HG03139 (cell line): ENCODE results near the gene NKPD1.

Experiments
- ATAC-seq: cut with Tn5 transposase; IDR thresholded peaks from one replicate; pipeline ENCODE4 v1.9.1; 2021; ENCODE audit not compliant: unreplicated experiment

NKPD1 gene

DNA sequence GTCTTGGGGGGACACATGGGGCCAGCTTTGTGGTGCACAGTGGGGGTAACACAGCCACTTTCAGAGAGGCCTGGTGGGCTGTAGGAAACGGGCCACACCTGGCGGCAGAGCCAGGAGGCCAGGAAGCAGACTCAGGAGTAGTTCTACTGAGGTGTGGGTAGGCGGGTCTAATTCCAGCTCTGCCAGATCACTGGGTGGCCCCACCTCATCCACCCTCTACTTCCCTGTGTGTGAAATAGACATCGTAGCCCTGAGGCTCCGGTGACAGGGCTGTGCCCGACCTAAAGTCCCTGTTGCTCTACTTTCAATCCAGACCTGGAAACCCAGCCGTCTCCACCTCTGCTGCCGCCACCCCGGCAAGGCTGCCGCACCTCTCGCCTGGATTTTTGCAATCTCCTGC, 4.0 kb downstream of the NKPD1 start:
- ATAC-seq: no peak

DNA sequence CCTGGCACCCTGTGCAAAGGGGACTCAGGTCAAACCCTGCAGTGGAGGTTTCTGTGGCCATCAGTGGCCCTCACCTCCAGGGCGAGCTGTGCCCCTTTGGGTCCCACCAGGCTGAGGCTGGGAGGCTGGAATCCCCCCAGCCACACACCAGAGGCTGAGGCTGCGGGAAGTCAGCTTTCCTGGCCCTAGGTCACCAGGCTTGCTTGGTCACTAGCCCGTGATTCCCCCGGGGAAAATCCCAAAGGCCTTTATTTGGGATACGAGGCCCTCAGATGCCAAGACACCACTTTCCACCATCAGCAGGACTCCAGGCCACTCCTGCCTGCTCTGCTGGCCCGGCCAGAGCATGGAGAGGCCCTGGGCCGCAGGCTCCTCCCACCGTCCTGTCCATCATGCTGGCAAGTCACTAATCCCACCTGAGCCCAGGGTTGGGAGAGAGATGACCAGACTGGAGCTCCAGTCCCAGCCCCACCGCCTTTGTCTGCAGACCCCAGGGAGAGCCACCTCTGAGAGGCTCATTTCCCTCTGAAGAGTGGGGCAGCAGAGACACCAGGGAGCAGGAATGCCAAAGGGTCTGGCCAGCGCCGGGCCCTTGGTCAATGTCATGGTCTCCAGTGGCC, 4.7 kb downstream of the NKPD1 start:
- ATAC-seq: no peak

DNA sequence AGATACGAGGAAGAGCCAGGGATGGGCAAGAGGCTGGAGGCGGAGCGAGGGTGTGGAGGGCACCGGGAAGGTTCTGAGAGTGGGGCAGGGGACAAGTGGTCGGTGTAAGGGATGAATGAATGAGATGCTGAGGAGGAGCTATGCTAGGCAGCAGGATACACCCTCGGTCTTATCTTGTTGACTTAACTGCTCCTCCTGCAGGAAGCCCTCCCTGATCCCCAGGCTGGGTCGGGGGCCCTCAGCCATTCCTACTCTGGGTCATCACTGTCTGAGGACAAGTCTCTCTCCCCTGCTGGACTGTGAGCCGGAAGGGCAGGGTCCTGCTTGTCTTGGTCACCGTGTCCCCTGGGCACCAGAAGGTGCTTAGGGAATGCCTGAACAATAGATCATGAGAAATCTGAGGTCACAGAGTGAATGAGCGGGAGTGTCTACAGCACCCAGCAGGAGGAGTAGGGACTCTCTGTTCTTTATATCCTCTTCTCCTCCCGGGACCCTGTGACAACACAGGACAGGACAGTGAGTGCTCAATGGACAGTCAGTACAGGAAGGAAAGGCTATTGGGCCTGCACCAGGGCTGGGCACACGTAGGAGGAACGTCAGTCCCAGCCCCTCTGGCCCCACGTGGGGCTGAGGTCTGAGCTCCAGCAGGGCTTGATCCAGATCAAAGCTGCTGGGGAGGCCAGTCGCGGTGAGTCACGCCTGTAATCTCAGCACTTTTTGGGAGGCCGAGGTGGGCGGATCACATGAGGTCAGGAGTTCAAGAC, 6.5 kb downstream of the NKPD1 start:
- ATAC-seq: no peak

DNA sequence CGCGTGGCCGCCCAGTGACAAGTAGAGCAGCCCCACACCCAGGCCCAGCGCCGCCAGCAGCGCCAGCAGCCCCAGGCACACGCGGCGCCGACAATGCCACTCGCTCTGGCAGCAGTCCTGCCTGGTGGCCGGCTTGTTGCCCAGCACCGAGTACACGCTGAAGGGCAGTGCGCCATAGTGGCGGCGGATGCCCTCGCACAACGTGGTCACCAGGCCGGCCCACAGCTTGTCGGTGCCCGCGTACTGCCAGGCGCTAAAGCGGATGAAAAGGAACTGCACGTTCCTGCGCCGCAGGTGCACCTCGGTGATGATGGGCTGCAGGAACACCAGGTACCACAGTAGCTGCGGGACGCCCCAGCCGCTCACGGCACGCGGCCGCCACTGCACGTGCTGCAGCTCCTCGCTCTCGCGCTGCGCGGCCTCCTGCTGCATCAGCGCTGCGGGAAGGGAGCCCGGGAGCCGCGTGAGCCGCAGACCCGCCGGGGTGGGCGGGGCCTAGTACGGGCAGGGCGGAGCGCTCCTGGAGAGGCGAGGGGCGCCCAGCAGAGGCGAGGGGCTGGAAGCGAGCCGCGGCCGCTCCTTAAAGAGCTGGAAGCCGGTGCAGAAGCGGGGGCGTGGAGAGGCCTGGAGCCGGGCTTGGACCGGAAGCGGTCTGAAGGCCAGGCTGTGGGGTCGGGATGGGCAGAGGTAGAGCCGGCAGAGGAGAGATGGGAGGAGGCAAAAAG, 7.3 kb downstream of the NKPD1 start:
- no peak for ATAC-seq

DNA sequence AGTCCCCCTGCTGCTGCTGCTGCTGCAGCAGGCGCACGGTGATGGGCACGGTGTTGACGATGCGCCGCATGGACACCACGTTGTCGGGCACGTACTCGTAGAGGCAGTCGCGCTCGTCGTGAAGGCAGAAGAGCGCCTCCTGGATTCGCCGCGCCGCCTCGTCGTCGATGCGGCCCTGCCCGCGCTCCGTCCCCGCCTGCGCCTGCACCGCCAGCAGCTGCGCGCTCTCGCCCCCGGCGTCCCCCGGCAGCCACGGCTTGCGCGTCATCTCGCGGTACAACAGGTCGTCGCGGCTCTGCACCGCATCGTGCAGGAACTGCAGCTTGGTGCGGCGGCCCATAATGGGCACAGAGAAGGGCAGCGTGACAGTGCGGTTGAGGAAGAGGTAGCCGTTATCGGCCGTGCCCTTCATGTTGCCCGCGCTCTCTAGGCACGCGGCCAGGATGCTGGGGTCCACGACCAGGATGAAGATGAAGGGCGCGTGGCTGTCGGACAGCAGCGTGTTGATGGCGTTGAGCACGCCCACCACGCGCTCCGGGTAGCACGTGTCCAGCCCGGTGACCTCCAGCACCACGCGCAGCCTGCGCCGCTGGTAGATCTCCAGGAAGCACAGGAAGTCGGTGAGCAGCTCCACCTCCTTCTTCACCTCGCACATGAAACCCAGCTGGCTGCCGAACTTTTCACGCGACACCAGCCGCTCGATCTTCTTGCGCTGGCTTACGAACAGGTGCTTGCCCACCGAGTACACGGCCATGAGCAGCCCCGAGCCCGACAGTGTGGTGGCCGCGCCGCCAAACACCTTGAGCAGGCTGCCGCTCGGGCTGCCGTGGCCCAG, 8.1 kb downstream of the NKPD1 start:
- no peak for ATAC-seq

DNA sequence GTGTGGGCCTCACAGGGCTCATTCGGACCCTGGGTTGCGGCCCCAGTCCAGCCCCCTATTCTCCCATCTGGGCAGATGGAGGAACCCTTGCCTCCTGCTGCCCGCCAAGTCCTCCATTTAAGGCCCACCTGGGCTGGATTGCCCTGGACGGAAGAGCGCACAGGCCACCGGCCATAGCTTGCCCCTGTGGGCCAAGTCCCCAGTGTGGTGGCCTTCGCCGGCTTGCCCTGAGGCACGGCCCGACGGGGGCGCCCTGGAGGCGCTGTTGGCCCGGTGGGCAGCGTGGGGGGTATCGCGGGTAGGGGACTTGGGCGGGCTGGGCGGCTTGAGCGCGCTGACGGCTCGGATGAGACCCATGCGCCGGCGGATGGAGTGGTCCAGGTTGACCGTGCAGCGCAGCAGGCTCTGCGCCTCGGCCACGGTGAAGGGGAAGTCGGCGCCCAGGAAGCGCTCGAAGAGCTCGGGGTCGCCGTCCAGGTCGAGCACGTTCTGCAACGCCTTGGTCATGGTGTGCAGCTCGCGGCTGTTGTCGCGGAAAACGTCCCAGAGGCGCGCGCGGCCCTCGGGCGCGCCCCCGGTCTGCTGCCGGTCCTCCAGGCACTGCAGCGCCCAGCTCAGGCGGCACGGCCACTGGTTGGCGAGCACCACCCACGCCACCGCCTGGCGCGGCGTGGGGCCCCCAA, 8.8 kb downstream of the NKPD1 start:
- ATAC-seq: no peak

DNA sequence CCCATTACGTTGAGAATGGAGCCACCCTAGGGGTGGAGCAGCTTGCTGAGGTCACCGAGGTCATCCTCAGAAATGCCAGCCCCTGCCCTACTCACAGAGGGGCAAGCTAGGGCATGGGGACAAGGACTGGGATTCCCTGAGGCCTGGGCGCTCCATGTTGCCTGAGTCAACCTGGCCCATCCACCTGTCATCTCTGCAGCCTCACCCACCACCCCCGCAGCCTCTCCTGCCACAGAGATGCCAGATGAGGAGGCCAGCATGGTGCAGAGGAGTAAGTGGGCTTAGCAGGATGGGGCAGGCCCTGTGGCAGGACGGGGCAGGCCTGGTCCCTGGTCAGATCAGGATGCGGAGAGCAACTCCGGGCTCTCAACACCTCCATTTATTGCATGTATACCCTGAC, 9.5 kb downstream of the NKPD1 start:
- ATAC-seq: no peak

DNA sequence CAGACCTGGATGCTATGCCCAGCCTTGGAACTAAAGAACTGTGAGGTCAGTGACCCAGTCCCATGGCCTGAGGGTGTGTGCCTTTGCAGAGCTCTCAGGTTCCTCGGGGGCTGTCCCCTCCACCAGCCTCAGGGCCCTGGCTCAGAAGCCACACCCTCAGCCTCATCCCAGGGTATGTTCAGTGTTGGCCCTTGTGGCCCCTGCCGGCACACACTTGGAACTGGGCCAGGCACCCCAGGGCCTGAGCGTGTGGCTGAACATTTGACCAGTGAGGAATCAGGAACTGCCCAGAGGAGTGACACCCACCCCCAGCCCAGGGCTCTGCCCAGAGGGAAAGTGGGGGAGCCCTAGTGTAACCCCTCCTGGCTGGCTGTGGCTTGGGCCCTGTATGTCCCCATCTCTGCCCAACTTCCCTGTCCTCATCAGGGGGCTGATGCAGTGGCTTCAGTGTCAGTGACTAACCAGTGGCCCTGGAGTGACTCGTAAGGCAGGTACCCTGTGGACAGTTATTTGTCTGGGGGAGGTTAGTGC, 10.0 kb downstream of the NKPD1 start:
- ATAC-seq: no peak

DNA sequence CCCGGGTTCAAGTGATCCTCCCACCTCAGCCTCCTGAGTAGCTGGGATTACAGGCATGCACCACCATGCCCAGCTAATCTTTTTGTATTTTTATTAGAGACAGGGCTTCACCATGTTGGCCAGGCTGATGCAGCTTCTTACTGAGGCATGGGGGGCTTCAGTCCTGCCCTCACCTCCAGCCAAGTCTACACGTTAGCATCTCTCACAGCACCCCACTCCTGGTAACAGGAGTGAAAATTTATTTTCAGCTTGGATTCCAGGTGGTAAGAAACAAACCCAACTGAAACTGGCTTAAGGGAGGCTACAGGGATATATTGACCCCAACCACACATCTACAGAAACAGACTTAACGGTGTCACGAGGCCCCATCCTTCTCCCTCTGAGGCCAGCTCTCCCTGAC, 10.6 kb downstream of the NKPD1 start:
- ATAC-seq: no peak

DNA sequence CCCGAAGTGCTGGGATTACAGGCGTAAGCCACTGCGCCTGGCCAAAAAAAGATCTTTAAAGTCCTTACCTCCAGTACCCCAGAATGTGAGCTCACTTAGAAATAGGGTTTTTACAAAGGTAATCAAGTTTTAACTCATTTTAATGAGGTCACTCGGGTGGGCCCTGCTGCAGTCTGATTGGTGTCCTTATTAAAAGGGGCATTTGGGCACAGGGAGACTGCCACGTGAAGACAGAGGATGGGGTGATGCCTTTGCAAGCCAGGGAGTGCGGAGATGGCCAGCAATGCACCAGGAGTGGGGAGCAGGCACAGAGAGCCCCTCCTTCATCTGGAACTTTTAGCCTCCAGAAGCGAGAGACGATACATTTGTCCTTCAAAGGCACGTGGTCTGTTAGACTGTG, 11.7 kb downstream of the NKPD1 start:
- ATAC-seq: no peak

DNA sequence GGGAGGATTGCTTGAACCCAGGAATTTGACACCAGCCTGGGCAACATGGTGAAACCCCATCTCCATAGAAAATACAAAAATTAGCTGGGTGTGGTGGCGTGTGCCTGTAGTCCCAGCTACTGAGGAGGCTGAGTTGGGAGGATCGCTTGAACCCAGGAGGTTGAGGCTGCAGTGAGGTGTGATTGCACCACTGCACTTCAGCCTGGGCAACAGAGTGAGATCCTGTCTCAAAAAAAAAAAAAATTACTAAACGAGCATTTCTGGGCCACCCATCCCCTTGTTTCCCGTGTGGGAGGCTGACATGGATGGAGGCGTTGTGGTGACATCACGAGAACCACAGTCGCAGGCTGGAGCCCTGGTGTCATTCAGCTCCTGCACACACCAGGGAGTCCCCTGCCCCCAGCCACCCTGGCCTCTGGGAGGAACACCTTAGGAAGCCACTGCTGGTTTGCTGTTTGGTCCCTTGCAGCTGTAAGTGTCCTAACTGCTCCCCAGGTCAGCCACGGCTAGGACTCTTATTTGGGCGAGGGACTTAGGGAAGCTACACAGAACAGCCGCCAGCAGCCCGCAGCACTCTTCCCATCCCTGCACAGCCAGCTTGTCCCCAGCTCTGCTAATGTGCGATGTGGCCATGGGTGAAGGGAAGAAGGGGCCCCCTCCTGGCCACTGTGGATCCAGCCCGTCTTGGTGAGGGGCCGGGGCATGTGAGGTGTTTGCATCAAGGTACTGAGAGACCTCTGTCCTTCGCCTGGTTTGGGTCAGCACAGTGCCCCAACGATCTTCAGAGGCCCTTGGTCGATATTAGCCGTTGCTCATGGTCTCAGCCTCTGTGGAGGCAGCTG, 12.7 kb downstream of the NKPD1 start:
- no peak for ATAC-seq

DNA sequence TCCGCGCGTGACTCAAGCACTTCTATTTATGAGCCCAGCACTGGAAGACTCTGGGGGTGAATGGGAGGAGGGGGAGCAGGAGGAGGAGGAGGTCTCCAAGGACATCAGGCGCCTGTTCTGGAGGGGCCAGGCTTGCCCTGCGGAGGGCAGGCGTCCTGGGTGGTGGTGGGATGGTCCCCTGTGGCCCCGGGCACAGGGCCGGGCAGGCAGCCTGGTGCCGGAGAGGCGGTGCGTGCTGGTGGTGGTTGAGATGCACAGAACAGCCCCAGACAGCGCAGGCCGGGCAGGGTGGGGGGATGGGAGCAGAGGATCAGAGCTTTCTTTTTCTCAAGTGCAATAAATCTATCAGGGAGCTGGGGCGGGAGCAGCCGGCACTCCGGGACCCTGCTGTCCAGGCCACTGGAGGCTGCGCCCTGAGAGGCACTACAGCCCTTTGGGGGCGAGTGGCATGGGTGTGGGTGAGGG, 14.0 kb downstream of the NKPD1 start:
- no peak for ATAC-seq

DNA sequence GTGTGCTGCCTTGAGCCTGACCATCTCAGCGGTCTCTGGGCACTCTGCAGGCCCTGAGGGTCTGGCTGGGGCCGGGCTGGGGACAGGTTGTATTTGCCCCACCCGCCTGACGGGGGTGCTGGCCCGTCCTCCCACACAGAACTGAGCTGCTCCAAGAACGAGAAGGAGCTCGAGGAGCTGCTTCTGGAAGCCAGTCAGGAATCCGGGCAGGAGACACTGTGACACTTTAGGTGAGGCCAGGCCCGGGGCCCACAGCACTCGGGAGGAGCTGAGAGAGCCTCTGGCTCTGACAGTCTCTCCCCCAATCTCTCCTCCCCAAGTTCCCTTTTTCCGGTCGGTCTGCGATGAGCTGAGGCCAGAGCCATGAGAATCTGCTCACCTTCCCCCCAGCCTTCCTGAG, 14.5 kb downstream of the NKPD1 start:
- ATAC-seq: no peak

DNA sequence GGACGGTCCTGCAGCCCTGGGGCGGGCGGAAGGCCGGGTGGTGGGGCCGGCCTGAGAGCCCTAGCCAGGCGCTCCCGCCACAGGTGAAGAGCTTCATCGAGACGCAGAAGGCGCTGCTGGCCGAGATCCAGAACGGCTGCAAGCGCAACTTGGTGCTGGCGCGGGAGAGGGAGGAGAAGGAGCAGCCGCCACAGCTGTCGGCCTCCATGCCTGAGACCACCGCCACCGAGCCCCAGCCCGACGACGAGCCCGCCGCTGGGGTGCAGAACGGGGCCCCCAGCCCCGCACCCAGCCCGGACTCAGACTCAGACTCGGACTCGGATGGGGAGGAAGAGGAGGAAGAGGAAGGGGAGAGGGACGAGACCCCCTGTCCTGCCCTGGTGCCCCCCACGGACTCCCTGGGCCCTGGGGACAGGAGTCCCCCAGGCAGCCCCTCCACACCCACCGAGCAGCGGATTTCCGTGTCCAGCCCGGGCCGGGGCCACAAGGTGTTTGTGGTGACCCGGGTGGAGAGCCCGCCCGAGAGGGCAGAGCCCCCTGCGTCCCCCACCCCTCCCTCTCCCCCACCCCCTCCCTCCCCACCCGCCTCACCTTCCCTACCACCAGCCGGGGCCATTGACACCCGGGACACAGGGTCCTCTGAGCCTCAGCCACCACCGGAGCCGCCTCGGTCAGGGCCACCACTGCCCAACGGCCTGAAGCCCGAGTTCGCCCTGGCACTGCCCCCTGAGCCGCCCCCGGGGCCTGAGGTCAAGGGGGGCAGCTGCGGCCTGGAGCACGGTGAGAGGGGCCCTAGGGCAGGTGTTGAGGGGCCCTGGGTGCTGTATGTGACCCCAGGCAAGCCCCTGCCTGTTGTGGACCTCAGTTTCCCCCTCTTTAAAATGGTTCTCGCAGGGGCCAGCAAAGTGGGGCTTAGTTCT, 15.3 kb downstream of the NKPD1 start:
- no peak for ATAC-seq

DNA sequence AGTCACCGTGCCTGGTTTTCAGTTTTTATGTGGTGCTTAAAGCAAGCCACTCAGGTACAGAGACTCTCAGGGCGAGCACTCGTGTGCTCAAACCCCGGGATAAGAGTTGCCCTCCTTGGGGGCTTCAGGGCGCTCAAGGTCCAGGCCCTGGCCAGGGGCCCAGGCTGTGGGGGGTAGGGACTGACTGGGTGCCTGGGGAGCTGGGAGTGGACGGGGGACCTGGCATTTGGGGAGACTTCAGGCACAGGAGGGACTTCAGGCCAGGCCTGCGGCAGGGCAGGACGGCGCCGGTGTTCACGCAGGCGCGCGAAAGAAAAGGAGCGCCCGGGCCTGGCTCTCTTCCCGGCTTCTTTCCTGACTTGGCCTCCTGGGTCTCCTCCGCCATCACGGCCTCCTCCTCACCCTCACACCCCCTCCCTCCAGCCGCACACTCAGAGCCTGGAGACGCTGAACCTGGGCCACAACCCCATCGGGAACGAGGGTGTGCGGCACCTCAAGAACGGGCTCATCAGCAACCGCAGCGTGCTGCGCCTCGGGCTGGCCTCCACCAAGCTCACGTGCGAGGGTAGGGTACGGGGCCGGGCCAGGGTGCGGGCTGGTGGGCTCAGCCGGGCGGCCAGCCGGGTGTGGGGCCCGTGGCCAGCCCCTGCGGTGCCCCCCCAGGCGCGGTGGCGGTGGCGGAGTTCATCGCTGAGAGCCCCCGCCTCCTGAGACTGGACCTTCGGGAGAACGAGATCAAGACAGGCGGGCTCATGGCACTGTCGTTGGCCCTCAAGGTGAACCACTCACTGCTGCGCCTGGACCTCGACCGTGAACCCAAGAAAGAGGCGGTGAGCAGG, 16.1 kb downstream of the NKPD1 start:
- ATAC-seq: no peak

DNA sequence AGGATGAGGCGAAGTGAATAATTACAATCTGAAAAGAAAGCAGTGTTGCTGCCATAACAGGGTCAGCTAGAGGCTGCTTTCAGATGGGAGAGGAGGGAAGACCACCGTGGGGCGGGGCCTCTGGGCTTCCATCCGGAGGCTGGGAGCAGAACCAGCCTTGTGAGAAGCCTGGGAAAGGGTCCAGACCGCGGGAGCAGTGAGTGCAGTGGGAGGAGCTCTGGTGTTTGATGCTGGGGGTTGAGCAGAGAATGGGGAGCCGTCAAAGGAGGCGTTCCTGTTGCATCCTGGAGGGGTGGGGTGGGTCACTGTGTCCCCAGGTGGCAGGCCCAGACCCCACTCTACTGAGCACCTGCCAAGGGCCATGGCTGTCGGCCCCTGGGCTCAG, 18.1 kb downstream of the NKPD1 start:
- no peak for ATAC-seq

DNA sequence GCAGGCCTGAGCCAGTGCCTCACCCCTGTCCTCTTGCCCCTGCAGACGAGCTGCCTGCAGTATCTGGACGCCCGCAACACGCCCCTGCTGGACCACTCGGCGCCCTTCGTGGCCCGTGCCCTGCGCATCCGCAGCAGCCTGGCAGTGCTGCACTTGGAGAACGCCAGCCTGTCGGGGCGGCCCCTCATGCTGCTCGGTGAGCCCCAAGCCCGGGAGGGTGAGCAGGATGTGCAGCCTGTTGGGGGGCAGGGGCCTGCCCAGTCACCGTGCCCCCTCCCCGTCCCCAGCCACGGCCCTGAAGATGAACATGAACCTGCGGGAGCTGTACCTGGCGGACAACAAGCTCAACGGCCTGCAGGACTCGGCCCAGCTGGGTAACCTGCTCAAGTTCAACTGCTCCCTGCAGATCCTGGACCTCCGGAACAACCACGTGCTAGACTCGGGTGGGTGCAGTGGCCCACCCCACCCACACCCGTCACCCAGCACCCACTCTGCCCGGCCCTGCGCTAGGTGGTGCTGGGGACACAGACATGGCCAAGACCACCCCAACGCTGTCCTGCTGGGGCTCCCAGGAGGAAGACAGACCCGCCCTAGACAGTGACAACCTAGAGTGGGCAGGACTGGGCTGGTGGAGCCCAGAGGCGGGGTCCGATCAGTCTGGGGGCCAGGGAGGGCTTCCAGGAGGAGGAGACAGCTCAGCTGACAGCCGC, 18.6 kb downstream of the NKPD1 start:
- no peak for ATAC-seq
